Renal cortex interstitium (tissue), 15 donors: ENCODE data around the gene LAT. TPM values are rescaled to one million over a fixed set of nuclear protein-coding genes. Genes with fewer than 3 reads are reported as not detected.
"Not testable (repeated sequence)": the region's sequence is repeated elsewhere in the genome, so short reads cannot be mapped to it uniquely, and the experiment has no call there.

Source experiments
- DNase-seq, 11 donors: peaks; one replicate each; pipeline ENCODE4 v3.0.0-alpha.2; 2013; ENCODE audit warnings: low read depth in 9 of 11, low spot score in 4 of 11; ENCODE audit errors: extremely low read depth in 1 of 11
- long read RNA-seq, 16 experiments: transcript quantifications; one replicate each; lab custom pipeline, GENCODE V29; 2026
- polyA plus RNA-seq, 3 donors: library from polyadenylated mRNA; unstranded; fragments of 120-200 nt; gene quantifications; one replicate each; pipeline ENCODE4 v1.2.1, GENCODE V29; 2013; ENCODE audit not compliant: insufficient read length in 3 of 3

LAT gene
- polyA plus RNA-seq = 1 to 10 TPM; 5.3 to 9.3 (median 6.7) TPM
- long read RNA-seq, donor 1 = 0 reads
- long read RNA-seq, donor 2, partial matches to known transcripts = 0 of 2 reads
- long read RNA-seq, donor 2, other reads (novel, unspliced or antisense) = 0 of 2 reads
- long read RNA-seq, donor 3 = 0 reads
- long read RNA-seq, donor 4, partial matches to known transcripts = 0 of 3 reads
- long read RNA-seq, donor 4, other reads (novel, unspliced or antisense) = 0 of 3 reads
- long read RNA-seq, donor 5 = 0 reads
- long read RNA-seq, donor 6, partial matches to known transcripts = 0 of 1 reads
- long read RNA-seq, donor 6, other reads (novel, unspliced or antisense) = 0 of 1 reads
- long read RNA-seq, donor 7 = 0 reads
- long read RNA-seq, donor 8 = 0 reads
- long read RNA-seq, donor 9 = 0 reads
- long read RNA-seq, donor 10 = 0 reads
- long read RNA-seq, donor 11 = 0 reads
- long read RNA-seq, donor 12 = 0 reads
- long read RNA-seq, donor 13 = 0 reads
- long read RNA-seq, donor 14 = 0 reads
- long read RNA-seq, donor 15, partial matches to known transcripts = 0 of 1 reads
- long read RNA-seq, donor 15, other reads (novel, unspliced or antisense) = 0 of 1 reads
- long read RNA-seq, donor 16, partial matches to known transcripts = 0 of 3 reads
- long read RNA-seq, donor 16, other reads (novel, unspliced or antisense) = 0 of 3 reads

GRCh38 chr16:28984619-28985135 lies at the start of gene LAT:
LAT (plus strand) TSS chr16:28985052; CDS start chr16:28985418, 366 bp downstream.
- no peak for DNase-seq

- no peak for DNase-seq
These were observed 49.5 kb upstream of the LAT start for GRCh38 chr16:28935346-28935745.

DNA sequence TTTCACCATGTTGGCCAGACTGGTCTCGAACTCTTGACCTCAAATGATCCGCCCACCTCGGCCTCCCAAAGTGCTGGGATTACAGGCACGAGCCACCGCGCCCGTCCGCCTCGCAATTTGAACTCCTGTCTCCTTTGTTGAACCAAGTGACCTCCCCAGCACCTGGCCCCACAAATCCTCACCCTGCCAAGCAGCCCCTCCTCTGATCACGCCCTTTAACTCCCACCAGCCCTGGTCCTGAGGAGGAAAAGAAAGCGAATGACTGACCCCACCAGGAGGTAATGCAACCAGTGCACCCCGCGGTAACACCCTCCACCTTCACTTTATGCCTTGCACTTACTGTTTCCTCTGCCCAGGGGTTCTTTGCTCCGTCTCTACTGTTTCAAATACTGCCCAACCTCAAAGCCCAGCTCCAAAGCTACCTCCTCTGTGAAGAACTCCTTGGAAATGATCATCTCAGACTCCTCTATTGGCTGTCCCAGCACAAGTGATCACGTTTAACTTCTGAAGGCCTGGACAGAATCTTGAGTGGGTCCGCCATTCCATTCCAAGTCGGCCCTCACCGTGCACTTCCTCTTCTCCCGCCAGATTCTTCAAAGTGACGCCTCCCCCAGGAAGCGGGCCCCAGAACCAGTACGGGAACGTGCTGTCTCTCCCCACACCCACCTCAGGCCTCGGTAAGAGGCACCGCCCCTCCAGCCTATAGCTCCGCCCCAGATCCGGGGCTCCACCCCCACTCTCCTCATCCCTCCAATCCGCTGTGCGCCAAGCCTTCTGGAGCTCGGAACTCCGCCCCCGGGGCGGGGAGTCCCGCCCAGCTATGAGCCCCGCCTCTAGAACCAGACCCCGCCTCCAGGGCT lies 48.7 kb upstream of the LAT start:
- peak in 2 of 11 donors; percentile 42 to 67 for DNase-seq

GRCh38 chr16:28936784-28937155 lies 48.1 kb upstream of the LAT start:
- DNase-seq = no peak

DNA sequence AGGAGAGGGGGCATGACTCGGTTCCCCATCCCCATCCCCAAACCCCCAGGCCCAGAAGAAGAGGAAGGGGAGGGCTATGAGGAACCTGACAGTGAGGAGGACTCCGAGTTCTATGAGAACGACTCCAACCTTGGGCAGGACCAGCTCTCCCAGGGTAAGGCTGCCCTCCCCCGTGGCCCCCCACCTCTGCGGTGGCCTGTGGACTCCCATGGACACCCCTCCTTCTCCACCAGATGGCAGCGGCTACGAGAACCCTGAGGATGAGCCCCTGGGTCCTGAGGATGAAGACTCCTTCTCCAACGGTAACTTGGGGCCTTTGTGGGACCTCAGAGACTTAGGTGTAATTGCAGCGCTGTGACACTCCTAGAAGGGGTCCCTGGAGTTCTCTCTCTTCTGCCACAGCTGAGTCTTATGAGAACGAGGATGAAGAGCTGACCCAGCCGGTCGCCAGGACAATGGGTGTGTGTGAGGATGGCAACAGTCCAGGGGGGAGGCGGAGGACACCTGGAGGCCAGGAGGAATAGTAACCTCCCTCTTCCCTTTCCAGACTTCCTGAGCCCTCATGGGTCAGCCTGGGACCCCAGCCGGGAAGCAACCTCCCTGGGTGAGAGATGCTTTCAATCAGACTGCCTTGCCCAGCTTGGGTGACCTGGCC lies 47.5 kb upstream of the LAT start:
- no peak for DNase-seq

DNA sequence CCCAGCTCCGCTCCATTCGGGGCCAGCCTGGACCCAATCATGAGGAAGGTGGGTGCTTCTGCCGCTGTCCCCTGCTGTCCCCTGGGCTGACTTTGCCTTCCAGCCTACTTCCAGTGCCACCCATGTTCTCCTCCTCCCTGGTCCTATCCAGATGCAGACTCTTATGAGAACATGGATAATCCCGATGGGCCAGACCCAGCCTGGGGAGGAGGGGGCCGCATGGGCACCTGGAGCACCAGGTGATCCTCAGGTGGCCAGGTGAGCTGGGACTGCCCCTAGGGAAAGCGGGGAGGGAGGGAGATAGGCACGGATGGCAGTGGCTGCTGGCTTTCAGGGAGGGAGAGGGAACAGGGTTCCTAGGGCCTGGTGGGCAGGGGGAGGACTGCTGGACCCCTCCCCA lies 46.1 kb upstream of the LAT start:
- DNase-seq = no peak

GRCh38 chr16:28939825-28940224 lies 45.0 kb upstream of the LAT start:
- DNase-seq = not testable (repeated sequence)

GRCh38 chr16:28943281-28943680 lies 41.6 kb upstream of the LAT start:
- DNase-seq = no peak

- DNase-seq = no peak
These were observed 38.2 kb upstream of the LAT start for GRCh38 chr16:28946681-28947080.

- peak; percentile 98 to 100 (median 99) for DNase-seq
These were observed 34.0 kb upstream of the LAT start, which contains the start of gene NFATC2IP for GRCh38 chr16:28950648-28951409. NFATC2IP (plus strand) TSS chr16:28950937; CDS start chr16:28951012, 75 bp downstream.

DNA sequence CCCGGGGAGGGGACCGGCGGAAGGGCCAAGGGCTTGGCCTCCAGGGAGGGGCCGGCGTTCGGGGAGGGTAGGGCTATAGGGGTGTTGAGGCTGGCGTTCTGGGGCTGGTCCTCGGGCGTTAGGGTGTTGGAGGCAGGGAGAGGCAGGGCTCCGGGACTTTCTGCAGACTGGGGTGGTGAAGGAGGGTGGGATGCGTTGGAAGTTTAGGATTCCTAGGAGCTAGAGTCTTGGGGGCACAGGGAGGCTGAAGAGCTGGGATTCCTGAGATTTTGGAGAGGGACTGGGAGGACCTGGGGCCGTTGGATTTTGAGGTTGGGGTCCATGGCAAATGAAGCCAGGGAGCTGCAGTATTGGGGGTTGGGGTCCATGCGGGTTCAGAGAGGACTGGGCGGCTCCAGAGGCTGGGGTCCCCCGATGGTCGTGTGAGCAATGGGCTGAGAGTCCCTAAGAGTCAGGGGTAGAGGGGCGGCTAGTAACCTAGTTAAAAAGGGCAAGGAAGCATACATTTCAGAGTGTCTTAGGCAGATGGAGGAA lies 33.4 kb upstream of the LAT start:
- no peak for DNase-seq

GRCh38 chr16:28958216-28958615 lies 26.6 kb upstream of the LAT start:
- DNase-seq = no peak

DNA sequence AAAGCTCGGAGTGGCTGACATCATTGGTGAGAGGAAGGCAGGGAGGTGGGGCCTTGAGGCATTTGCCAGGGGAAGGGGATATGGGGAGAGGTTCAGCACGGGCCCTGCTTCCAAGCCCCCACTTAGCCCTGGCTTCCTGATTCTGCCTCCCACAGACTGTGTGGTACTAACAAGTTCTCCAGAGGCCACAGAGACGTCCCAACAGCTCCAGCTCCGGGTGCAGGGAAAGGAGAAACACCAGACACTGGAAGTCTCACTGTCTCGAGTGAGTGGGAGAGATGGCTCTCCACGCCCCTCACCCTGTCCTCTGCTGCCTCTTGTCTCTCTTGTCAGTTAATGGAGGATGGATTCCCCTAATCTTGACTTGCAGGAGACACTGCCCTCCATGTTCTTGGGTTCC lies 26.0 kb upstream of the LAT start:
- DNase-seq = no peak

DNA sequence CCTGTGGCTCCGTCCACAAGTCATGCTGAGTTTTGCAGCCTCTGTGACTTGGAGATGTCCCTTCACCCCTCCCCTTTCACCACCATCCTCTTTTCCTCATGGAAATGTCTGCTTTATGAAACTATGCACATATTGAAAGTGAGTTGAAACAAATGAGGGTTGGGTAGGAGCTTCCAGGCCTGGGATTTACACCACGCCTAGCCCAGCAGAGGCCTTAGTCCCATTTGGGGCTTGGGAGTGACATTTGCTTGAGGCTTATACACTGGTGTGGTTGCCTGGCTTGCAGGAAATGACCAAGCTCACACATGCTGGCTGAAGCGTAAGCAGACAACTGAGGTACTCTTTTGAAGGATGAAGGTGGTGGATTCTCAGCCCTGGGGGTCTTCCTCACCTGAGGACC lies 20.8 kb upstream of the LAT start:
- no peak for DNase-seq

DNA sequence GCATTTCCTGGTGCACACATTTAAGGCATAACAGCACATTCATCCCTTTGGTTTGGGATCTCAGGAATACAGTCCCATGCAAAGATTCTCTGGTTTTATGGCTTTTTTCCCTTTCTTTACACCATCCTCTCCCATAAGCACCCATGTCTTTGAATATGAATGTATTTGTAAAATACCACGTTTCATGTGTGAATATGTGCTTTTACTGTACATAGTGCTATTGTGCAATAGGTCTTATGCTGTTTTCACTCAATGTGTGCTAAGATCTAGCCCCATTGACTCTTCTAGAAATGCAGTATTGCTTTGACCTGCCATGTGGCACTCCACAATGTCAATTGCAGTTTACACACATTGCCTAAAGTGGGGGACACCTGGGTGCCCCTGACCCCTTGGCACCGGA lies 20.4 kb upstream of the LAT start:
- DNase-seq = no peak

- no peak for DNase-seq
These were observed 17.7 kb upstream of the LAT start for GRCh38 chr16:28967156-28967555.

DNA sequence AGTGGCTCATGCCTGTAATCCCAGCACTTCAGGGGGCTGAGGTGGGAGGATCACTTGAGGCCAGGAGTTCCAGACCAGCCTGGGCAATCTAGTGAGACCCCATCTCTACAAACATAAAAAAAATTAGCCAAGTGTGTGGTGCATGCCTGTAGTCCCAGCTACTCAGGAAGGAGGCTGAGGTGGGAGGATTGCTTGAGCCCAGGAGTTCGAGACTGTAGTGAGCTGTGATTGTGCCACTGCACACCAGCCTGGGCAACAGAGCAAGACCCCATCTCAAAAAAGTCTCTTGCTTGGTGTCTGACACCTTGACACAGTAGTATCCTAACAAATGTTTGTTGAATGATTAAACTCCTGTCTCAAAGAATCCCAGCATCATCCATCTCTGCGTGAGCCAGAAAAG lies 15.2 kb upstream of the LAT start:
- DNase-seq = not testable (repeated sequence)

DNA sequence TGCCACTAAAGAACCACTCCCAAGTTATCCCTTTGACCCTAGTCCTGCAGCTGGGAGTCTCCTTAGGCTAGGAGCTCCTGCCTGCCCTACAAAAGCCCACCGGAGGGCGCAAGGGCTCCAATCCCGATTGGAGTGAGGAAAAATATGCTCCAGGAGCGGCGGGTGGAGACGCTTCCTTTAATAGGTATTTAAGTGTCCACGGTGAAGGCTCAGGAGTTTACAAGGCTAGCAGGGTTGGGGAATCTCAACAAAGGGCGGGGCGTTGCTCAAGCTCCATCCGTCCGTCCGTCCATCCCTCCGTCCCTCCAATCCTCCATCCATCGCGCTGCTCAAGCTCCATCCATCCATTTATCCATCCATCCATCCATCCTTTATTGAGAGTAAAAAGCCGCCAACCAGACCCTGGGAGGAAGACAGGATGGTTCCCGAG lies 10.8 kb upstream of the LAT start:
- peak in 7 of 11 donors; percentile 31 to 54 (median 44) for DNase-seq
